ENCODE measurements around the gene EEF1AKMT1.

Gene EEF1AKMT1

GRCh38 chr13:20780317-20780716 lies 6.6 kb upstream of the EEF1AKMT1 start:
- TF ChIP-seq CTCF (IDR thresholded peaks at IDR 0.05; ENCODE audit: control insufficient read depth, insufficient read depth, low read depth, low read length, missing control alignments), result no peak
- no peak for DNase-seq (ENCODE audit: low read depth)
- no peak overlapping the region for H3K4me3 ChIP-seq (ENCODE audit: control insufficient read depth, low read depth, low read length)

GRCh38 chr13:20779405-20779804 lies 5.6 kb upstream of the EEF1AKMT1 start:
- DNase-seq (ENCODE audit: low read depth), result no peak
- no peak overlapping the region for H3K4me3 ChIP-seq (ENCODE audit: control insufficient read depth, low read depth, low read length)
- no peak for TF ChIP-seq CTCF (IDR thresholded peaks at IDR 0.05; ENCODE audit: control insufficient read depth, insufficient read depth, low read depth, low read length, missing control alignments)

- no peak for TF ChIP-seq CTCF (IDR thresholded peaks at IDR 0.05; ENCODE audit: control insufficient read depth, insufficient read depth, low read depth, low read length, missing control alignments)
- DNase-seq (ENCODE audit: low read depth), result no peak
- H3K4me3 ChIP-seq (ENCODE audit: control insufficient read depth, low read depth, low read length), result no peak overlapping the region
Measured at GRCh38 chr13:20778311-20778710, 4.5 kb upstream of the EEF1AKMT1 start.

GRCh38 chr13:20776751-20777150 lies 3.0 kb upstream of the EEF1AKMT1 start:
- DNase-seq (ENCODE audit: low read depth), result no peak
- no peak overlapping the region for H3K4me3 ChIP-seq (ENCODE audit: control insufficient read depth, low read depth, low read length)
- TF ChIP-seq CTCF (IDR thresholded peaks at IDR 0.05; ENCODE audit: control insufficient read depth, insufficient read depth, low read depth, low read length, missing control alignments), result no peak

- no peak for TF ChIP-seq CTCF (IDR thresholded peaks at IDR 0.05; ENCODE audit: control insufficient read depth, insufficient read depth, low read depth, low read length, missing control alignments)
- H3K4me3 ChIP-seq (ENCODE audit: control insufficient read depth, low read depth, low read length), result no peak overlapping the region
- DNase-seq (ENCODE audit: low read depth), result no peak
Measured at GRCh38 chr13:20775961-20776360, 2.2 kb upstream of the EEF1AKMT1 start.

- no peak overlapping the region for H3K4me3 ChIP-seq (ENCODE audit: control insufficient read depth, low read depth, low read length)
- no peak for TF ChIP-seq CTCF (IDR thresholded peaks at IDR 0.05; ENCODE audit: control insufficient read depth, insufficient read depth, low read depth, low read length, missing control alignments)
- DNase-seq (ENCODE audit: low read depth), result no peak
Measured at GRCh38 chr13:20774746-20775145, 985 bp upstream of the EEF1AKMT1 start.
